Sciatic nerve (tissue), 2 donors: ENCODE results near the gene PRPS1L1. TPM values are rescaled to one million over a fixed set of nuclear protein-coding genes. Genes with fewer than 3 reads are reported as not detected.

ENCODE experiments used
- ATAC-seq: fragments of 200-7000 bp; cut with Tn5 transposase; one replicate; pipeline ENCODE4 v1.9.1; 2020; ENCODE audit warnings: mild to moderate bottlenecking, moderate library complexity
- DNase-seq: peaks from one replicate; pipeline ENCODE4 v3.0.0-alpha.2; 2020; ENCODE audit warnings: low spot score
- intact Hi-C: fragments of 100-400 bp; cut with DNase I; formaldehyde crosslinking; loops from one replicate; pipeline ENCODE4 v1.14.2; 2022
- total RNA-seq: library from RNA; stranded (reverse); fragmentation: NEBNext Ultra II Directional; extraction: Animal tissue kit (Norgen Biotek cat#: 25700); gene quantifications from one replicate; pipeline ENCODE4 v1.2.1, GENCODE V29; 2021
- donor health status: DM: no; HTN: no; CAD: no.
- donor health status: DM: no; HTN: no; CAD: no.

Gene PRPS1L1
- total RNA-seq = not detected

GRCh38 chr7:18027628-18028027, at the start of gene PRPS1L1:
PRPS1L1 (minus strand) TSS chr7:18027846.
- intact Hi-C loops = no loop called here
- ATAC-seq (no peak), DNase-seq (no peak)

GRCh38 chr7:18076461-18076860, 48.8 kb upstream of the PRPS1L1 start:
- intact Hi-C loops = no loop called here
- ATAC-seq = no peak
- no peak for DNase-seq

GRCh38 chr7:18068745-18069144, 41.1 kb upstream of the PRPS1L1 start:
- intact Hi-C loops = no loop called here
- DNase-seq (no peak), ATAC-seq (no peak)

- DNase-seq = no peak
- intact Hi-C loops = no loop called here
- no peak for ATAC-seq
Measured at GRCh38 chr7:18064242-18064838, 36.7 kb upstream of the PRPS1L1 start.

- ATAC-seq (no peak), DNase-seq (no peak)
- intact Hi-C loops = no loop called here
Measured at GRCh38 chr7:18063149-18063901, 35.7 kb upstream of the PRPS1L1 start.

GRCh38 chr7:18059171-18059570, 31.5 kb upstream of the PRPS1L1 start:
- intact Hi-C loops = no loop called here
- no peak for DNase-seq
- no peak for ATAC-seq

GRCh38 chr7:18053941-18054340, 26.3 kb upstream of the PRPS1L1 start:
- DNase-seq (no peak), ATAC-seq (no peak)
- intact Hi-C loops = no loop called here

GRCh38 chr7:18053177-18053928, 25.7 kb upstream of the PRPS1L1 start:
- intact Hi-C loops = no loop called here
- ATAC-seq (no peak), DNase-seq (no peak)

GRCh38 chr7:18049262-18049661, 21.6 kb upstream of the PRPS1L1 start:
- intact Hi-C loops = no loop called here
- ATAC-seq (no peak), DNase-seq (no peak)

GRCh38 chr7:18046601-18047000, 19.0 kb upstream of the PRPS1L1 start:
- intact Hi-C loops = no loop called here
- ATAC-seq (no peak), DNase-seq (no peak)

- DNase-seq = no peak
- intact Hi-C loops = no loop called here
- ATAC-seq = no peak
Measured at GRCh38 chr7:18045171-18045570, 17.5 kb upstream of the PRPS1L1 start.

GRCh38 chr7:18041191-18041590, 13.5 kb upstream of the PRPS1L1 start:
- intact Hi-C loops = no loop called here
- ATAC-seq = no peak

GRCh38 chr7:18040196-18040595, 12.6 kb upstream of the PRPS1L1 start:
- DNase-seq (no peak), ATAC-seq (no peak)
- intact Hi-C loops = no loop called here

More at GRCh38 chr7:18041191-18041590, 13.5 kb upstream of the PRPS1L1 start:
- DNase-seq = no peak

- no peak for ATAC-seq
Measured at GRCh38 chr7:18038382-18038781, 10.7 kb upstream of the PRPS1L1 start.

GRCh38 chr7:18037609-18038008, 10.0 kb upstream of the PRPS1L1 start:
- DNase-seq (no peak), ATAC-seq (no peak)
- intact Hi-C loops = no loop called here

More at GRCh38 chr7:18038382-18038781, 10.7 kb upstream of the PRPS1L1 start:
- no peak for DNase-seq
- intact Hi-C loops = no loop called here

- DNase-seq = no peak
- ATAC-seq = no peak
- intact Hi-C loops = no loop called here
Measured at GRCh38 chr7:18036783-18037182, 9.1 kb upstream of the PRPS1L1 start.

GRCh38 chr7:18030758-18031157, 3.1 kb upstream of the PRPS1L1 start:
- no peak for ATAC-seq
- DNase-seq = no peak
- intact Hi-C loops = no loop called here

GRCh38 chr7:18020138-18020715, 7.4 kb downstream of the PRPS1L1 start:
- intact Hi-C loops = no loop called here
- ATAC-seq = no peak
- no peak for DNase-seq

GRCh38 chr7:18019555-18019954, 8.1 kb downstream of the PRPS1L1 start:
- peak; percentile 62 for ATAC-seq
- intact Hi-C loops = no loop called here
- DNase-seq = no peak
